Measurements from ENCODE around the gene CNTNAP2. TPM values are rescaled to one million over a fixed set of nuclear protein-coding genes. Genes with fewer than 3 reads are reported as not detected.

The CNTNAP2 gene
- total RNA-seq, 4 donors from 2014 or later = not detected

DNA sequence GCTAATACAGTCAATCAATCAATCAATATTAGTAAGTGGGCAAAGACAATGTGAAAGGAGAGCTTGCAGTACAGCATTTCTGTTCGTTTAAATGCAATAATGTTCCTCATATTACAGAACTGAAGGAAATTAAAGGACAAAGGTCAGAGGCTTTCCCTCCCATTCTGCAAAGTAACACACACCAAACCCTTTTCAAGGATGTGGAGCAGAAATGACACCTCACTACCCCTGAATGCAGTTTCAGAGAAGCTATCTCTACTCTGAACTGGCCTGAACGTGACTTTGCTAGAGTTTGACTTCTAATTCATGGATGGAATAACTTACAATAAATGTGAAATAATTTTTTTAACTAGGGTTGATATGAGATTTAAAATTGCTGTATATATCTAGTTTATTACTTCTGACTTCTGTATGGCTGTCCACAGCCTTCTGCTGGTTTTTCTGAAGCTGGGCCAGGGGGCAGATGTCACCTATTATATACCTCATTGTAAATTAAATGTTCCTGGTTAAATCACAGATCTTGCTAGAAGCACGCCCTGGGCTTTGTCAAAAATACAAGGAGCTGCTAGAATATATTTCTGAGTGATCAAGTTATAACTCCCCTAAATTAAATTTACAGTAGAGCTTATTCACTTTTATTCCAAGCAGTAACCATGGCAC lies 2317.1 kb downstream of the CNTNAP2 start:
- no peak for DNase-seq
- no peaks in the 10 kb centered on the region for H3K27me3 ChIP-seq
- no peak for TF ChIP-seq POLR2A (IDR thresholded peaks at IDR 0.05)
- TF ChIP-seq, protein P1, sequence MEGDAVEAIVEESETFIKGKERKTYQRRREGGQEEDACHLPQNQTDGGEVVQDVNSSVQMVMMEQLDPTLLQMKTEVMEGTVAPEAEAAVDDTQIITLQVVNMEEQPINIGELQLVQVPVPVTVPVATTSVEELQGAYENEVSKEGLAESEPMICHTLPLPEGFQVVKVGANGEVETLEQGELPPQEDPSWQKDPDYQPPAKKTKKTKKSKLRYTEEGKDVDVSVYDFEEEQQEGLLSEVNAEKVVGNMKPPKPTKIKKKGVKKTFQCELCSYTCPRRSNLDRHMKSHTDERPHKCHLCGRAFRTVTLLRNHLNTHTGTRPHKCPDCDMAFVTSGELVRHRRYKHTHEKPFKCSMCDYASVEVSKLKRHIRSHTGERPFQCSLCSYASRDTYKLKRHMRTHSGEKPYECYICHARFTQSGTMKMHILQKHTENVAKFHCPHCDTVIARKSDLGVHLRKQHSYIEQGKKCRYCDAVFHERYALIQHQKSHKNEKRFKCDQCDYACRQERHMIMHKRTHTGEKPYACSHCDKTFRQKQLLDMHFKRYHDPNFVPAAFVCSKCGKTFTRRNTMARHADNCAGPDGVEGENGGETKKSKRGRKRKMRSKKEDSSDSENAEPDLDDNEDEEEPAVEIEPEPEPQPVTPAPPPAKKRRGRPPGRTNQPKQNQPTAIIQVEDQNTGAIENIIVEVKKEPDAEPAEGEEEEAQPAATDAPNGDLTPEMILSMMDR (IDR thresholded peaks at IDR 0.05 in 4 of 5, conservative IDR thresholded peaks at IDR 0.05 in 1 of 5) = no peak
- no peak overlapping the region for H3K27ac ChIP-seq
- H3K9me3 ChIP-seq = no peaks in the 10 kb centered on the region
- no peak overlapping the region for H3K4me3 ChIP-seq
- H3K36me3 ChIP-seq = no peaks in the 10 kb centered on the region
- no peak for ATAC-seq
- in situ Hi-C loops (cut with MboI; ENCODE audit: low sequenced_read_pairs in 4 of 4) (no loop called here), intact Hi-C loops (cut with DNase I; ENCODE audit: low total_unique reads) (no loop called here)
- H3K4me1 ChIP-seq = no peaks in the 10 kb centered on the region

DNA sequence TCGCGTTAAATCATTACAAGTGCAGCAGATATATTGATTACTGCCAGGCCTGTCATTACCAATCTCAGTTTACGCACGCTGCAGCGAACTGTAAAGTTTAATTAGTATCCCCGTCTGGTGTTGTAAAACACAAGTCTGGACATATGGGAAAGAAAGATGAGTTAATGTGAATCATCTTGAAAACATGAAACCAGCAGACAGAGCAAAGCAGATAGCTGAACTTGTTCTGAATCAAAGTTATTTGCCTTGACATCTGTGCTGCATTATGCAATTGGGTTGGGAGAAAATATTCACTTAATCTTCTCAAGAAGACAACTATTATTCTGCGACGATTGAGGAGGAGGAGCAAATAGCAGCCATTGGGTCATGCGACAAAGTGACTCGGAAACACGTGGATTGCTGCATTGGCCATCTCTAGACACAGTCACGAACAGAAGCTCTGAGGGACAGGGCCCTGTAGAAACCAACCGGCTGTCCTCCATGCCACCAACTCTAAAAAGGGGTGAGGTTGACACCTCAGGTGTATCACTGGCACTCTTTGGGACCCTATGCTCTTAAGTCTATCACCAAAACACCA lies 2317.7 kb downstream of the CNTNAP2 start:
- no peak overlapping the region for H3K27ac ChIP-seq
- H3K27me3 ChIP-seq = no peaks in the 10 kb centered on the region
- intact Hi-C loops (cut with DNase I; ENCODE audit: low total_unique reads) = no loop called here
- no peaks in the 10 kb centered on the region for H3K36me3 ChIP-seq
- ATAC-seq = no peak
- no peak for DNase-seq
- H3K4me1 ChIP-seq = no peaks in the 10 kb centered on the region
- no peak for TF ChIP-seq POLR2A (IDR thresholded peaks at IDR 0.05)
- TF ChIP-seq, protein P1 (IDR thresholded peaks at IDR 0.05 in 4 of 5, conservative IDR thresholded peaks at IDR 0.05 in 1 of 5) = no peak
- H3K9me3 ChIP-seq = no peaks in the 10 kb centered on the region
- H3K4me3 ChIP-seq = no peak overlapping the region
- in situ Hi-C loops (cut with MboI; ENCODE audit: low sequenced_read_pairs in 4 of 4) = no loop called here

DNA sequence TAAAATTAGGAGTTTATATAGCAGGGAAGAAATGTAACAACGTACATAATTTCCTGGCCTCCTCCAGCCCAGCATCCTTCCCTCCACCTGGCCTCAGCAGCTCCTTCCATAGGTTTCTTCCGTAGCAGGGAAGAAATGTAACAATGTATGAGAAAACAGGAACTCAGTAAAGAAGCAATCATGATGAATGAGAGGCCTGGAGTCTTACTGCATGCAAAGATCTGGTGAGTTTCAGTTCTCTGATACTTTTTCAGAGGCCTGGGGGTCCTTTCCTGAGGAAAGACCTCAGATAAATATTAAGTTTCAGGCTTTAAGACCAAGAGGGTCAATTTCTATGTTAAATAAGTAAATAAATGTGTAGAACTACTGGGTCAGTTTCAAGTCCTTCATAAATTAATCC lies 2318.3 kb downstream of the CNTNAP2 start:
- H3K4me3 ChIP-seq = no peak overlapping the region
- H3K9me3 ChIP-seq = no peaks in the 10 kb centered on the region
- in situ Hi-C loops (cut with MboI; ENCODE audit: low sequenced_read_pairs in 4 of 4) (no loop called here), intact Hi-C loops (cut with DNase I; ENCODE audit: low total_unique reads) (no loop called here)
- TF ChIP-seq POLR2A (IDR thresholded peaks at IDR 0.05) = no peak
- TF ChIP-seq, protein P1 (IDR thresholded peaks at IDR 0.05 in 4 of 5, conservative IDR thresholded peaks at IDR 0.05 in 1 of 5) = no peak
- H3K27me3 ChIP-seq = no peaks in the 10 kb centered on the region
- ATAC-seq (no peak), DNase-seq (no peak)
- H3K27ac ChIP-seq = no peak overlapping the region
- H3K36me3 ChIP-seq = no peaks in the 10 kb centered on the region
- H3K4me1 ChIP-seq = no peaks in the 10 kb centered on the region

DNA sequence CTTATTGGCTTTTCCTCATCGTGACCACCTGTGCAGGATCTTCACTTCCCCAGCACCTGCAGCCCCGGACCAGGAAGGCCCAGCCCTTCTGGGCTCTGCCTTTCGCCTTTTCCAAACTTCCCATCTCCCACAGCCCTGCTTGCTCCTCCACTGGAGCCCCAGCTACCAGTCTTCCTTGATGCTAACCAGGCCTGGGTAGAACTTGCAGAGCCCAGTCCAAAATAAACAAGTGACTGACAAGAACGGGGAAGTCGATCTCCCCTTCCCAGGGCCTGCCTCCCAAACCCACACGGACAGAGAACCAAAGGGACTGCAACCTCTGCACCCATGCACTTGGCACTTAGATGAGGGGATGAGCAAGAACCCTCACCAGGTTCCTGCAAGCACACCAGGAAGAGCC lies 2319.1 kb downstream of the CNTNAP2 start:
- Histone ChIP-seq H3K9me3 (no peaks in the 10 kb centered on the region), H3K27ac (no peak overlapping the region), H3K4me1 (no peaks in the 10 kb centered on the region), H3K36me3 (no peaks in the 10 kb centered on the region), H3K4me3 (no peak overlapping the region), H3K27me3 (no peaks in the 10 kb centered on the region)
- TF ChIP-seq, protein P1 (IDR thresholded peaks at IDR 0.05 in 4 of 5, conservative IDR thresholded peaks at IDR 0.05 in 1 of 5) = no peak
- no peak for TF ChIP-seq POLR2A (IDR thresholded peaks at IDR 0.05)
- intact Hi-C loops (cut with DNase I; ENCODE audit: low total_unique reads) = no loop called here
- ATAC-seq (no peak), DNase-seq (no peak)
- in situ Hi-C loops (cut with MboI; ENCODE audit: low sequenced_read_pairs in 4 of 4) = no loop called here

Measured in gastrocnemius medialis (tissue), 4 donors.